ENCODE results near the gene PIEZO2. TPM values are rescaled to one million over a fixed set of nuclear protein-coding genes. Genes with fewer than 3 reads are reported as not detected.

PIEZO2 gene
- total RNA-seq, 1 experiment from 2014 or later = 5.5 TPM

GRCh38 chr18:10760986-10761385 lies 388.4 kb downstream of the PIEZO2 start:
- no peak overlapping the region for H3K27ac ChIP-seq
- no peaks in the 10 kb centered on the region for H3K27me3 ChIP-seq (replicated peaks)
- no peak for DNase-seq (ENCODE audit: low read depth in 1 of 2, low spot score in 2 of 2)
- no peaks in the 10 kb centered on the region for H3K36me3 ChIP-seq
- H3K4me3 ChIP-seq = no peak overlapping the region
- no peaks in the 10 kb centered on the region for H3K4me1 ChIP-seq (replicated peaks)
- no peaks in the 10 kb centered on the region for H3K9me3 ChIP-seq (replicated peaks)

- Histone ChIP-seq H3K4me1 (replicated peaks) (no peaks in the 10 kb centered on the region), H3K27ac (no peak overlapping the region), H3K36me3 (no peaks in the 10 kb centered on the region), H3K4me3 (no peak overlapping the region), H3K27me3 (replicated peaks) (no peaks in the 10 kb centered on the region), H3K9me3 (replicated peaks) (no peaks in the 10 kb centered on the region)
- no peak for DNase-seq (ENCODE audit: low read depth in 1 of 2, low spot score in 2 of 2)
These were observed 390.1 kb downstream of the PIEZO2 start for GRCh38 chr18:10759241-10759640.

GRCh38 chr18:10757946-10758345 lies 391.4 kb downstream of the PIEZO2 start:
- H3K9me3 ChIP-seq (replicated peaks) = no peaks in the 10 kb centered on the region
- H3K27me3 ChIP-seq (replicated peaks) = no peaks in the 10 kb centered on the region
- no peaks in the 10 kb centered on the region for H3K36me3 ChIP-seq
- no peak for DNase-seq (ENCODE audit: low read depth in 1 of 2, low spot score in 2 of 2)
- no peaks in the 10 kb centered on the region for H3K4me1 ChIP-seq (replicated peaks)
- H3K27ac ChIP-seq = no peak overlapping the region
- no peak overlapping the region for H3K4me3 ChIP-seq

DNA sequence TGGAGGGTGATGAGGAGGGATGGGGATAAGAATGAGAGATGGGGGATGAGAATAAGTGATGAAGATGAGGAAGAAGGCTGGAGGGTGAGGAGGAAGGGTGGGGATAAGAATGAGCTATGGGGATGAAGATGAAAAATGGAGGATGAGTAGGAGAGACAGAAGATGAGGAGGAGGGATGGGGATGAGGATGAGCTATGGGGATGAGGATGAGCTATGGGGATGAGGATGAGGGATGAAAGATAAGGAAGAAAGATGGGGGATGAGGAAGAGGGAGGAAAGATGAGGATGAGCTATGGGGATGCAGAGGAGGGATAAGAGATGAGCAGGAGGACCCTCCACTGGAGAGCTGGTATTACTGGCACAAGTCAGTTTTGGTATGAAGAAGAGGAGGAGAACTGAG lies 392.0 kb downstream of the PIEZO2 start:
- no peak for DNase-seq (ENCODE audit: low read depth in 1 of 2, low spot score in 2 of 2)

DNA sequence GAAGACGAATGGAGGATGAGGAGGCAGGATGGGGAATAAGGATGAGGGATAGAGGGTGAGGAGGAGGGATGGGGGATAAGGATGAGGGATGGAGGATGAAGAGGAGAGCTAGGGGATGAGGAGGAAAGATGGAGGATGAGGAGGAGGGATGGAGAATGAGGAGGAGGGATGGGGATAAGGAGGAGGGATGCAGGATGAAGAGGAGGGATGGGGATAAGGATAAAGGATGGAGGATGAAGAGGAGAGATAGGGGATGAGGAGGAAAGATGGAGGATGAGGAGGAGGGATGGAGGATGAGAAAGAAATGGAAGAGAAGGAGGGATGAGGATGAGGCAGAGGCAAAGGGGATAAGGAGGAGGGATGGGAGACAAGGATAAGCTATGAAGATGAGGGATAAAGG lies 393.5 kb downstream of the PIEZO2 start:
- H3K27me3 ChIP-seq (replicated peaks) = no peaks in the 10 kb centered on the region
- H3K36me3 ChIP-seq = no peaks in the 10 kb centered on the region
- H3K27ac ChIP-seq = no peak overlapping the region
- DNase-seq (ENCODE audit: low read depth in 1 of 2, low spot score in 2 of 2) = no peak
- no peak overlapping the region for H3K4me3 ChIP-seq
- H3K4me1 ChIP-seq (replicated peaks) = no peaks in the 10 kb centered on the region
- no peaks in the 10 kb centered on the region for H3K9me3 ChIP-seq (replicated peaks)

More for the DNA sequence above, 392.0 kb downstream of the PIEZO2 start:
- no peaks in the 10 kb centered on the region for H3K9me3 ChIP-seq (replicated peaks)
- no peaks in the 10 kb centered on the region for H3K4me1 ChIP-seq (replicated peaks)
- H3K36me3 ChIP-seq = no peaks in the 10 kb centered on the region
- no peak overlapping the region for H3K27ac ChIP-seq
- H3K27me3 ChIP-seq (replicated peaks) = no peaks in the 10 kb centered on the region
- no peak overlapping the region for H3K4me3 ChIP-seq

GRCh38 chr18:10754128-10754527 lies 395.2 kb downstream of the PIEZO2 start:
- Histone ChIP-seq H3K36me3 (no peaks in the 10 kb centered on the region), H3K27ac (no peak overlapping the region), H3K4me3 (no peak overlapping the region), H3K4me1 (replicated peaks) (no peaks in the 10 kb centered on the region), H3K9me3 (replicated peaks) (no peaks in the 10 kb centered on the region), H3K27me3 (replicated peaks) (no peaks in the 10 kb centered on the region)
- DNase-seq (ENCODE audit: low read depth in 1 of 2, low spot score in 2 of 2) = no peak

DNA sequence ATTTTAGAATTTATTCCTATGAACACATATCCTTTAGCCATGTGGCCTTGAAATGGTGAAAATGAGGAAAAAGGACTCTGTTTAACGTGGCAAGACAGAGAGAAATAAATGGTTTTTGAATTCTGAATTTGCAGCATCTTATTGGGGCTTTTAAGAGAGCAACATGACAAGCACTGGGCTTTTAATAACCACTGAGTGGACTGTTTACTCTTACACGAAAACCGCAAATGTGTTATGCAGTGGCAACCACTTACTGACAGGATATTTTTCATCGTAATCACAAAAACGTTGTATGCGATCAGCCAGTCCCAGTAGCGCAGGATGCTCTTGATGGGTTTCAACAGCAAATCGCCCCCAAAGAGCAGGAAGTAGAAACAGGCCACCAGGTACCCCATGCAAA lies 397.0 kb downstream of the PIEZO2 start:
- Histone ChIP-seq H3K27ac (no peak overlapping the region), H3K9me3 (replicated peaks) (no peaks in the 10 kb centered on the region), H3K27me3 (replicated peaks) (no peaks in the 10 kb centered on the region), H3K36me3 (no peaks in the 10 kb centered on the region), H3K4me1 (replicated peaks) (peaks cover 8% of the 10 kb centered on the region), H3K4me3 (no peak overlapping the region)
- no peak for DNase-seq (ENCODE audit: low read depth in 1 of 2, low spot score in 2 of 2)

DNA sequence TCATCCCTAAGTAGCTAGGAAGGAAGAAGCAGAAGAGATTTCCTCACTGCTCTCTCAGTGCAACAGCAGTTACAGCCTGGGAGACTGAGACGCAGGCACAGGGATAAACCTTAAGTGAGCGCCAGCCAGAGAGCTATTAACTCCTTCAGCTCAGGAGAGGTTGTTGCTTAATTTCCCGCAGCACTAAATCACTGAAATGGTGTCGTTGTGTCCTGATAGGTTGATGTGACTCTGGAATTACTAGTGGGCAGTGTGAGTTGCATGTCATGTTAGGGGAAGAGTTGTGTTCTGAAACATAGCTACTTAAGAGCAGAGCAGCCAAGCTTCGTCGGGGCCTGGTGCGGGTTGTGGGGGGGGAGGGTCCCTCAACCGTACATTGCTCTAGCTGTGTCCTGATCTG lies 397.7 kb downstream of the PIEZO2 start:
- H3K36me3 ChIP-seq = no peaks in the 10 kb centered on the region
- no peaks in the 10 kb centered on the region for H3K27me3 ChIP-seq (replicated peaks)
- no peak for DNase-seq (ENCODE audit: low read depth in 1 of 2, low spot score in 2 of 2)
- no peak overlapping the region for H3K27ac ChIP-seq
- peaks cover 8% of the 10 kb centered on the region for H3K4me1 ChIP-seq (replicated peaks)
- no peaks in the 10 kb centered on the region for H3K9me3 ChIP-seq (replicated peaks)
- no peak overlapping the region for H3K4me3 ChIP-seq

- DNase-seq (ENCODE audit: low read depth in 1 of 2, low spot score in 2 of 2) = no peak
- no peak overlapping the region for H3K27ac ChIP-seq
- peaks cover 8% of the 10 kb centered on the region for H3K4me1 ChIP-seq (replicated peaks)
- H3K9me3 ChIP-seq (replicated peaks) = no peaks in the 10 kb centered on the region
- no peaks in the 10 kb centered on the region for H3K36me3 ChIP-seq
- no peaks in the 10 kb centered on the region for H3K27me3 ChIP-seq (replicated peaks)
- H3K4me3 ChIP-seq = no peak overlapping the region
These were observed 399.0 kb downstream of the PIEZO2 start for GRCh38 chr18:10750191-10751035.

DNA sequence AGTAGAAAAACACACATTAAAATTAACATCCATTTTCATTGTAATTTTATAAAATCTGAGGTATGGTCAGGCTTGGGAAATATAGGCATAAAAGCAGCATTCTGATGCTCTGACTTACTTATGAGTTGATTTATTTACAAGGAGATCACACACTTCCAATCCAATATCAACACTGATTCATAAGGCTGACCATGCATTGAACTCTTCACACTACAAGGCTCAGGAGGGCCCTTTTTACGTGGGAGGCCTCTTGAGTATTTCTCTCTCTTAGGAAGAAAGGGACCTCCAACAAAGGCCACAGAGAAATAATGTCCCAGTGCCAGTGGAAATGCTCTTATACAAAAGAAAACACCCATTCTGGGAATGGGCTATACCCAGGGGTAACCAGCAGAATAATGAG lies 400.7 kb downstream of the PIEZO2 start:
- no peak overlapping the region for H3K4me3 ChIP-seq
- no peaks in the 10 kb centered on the region for H3K9me3 ChIP-seq (replicated peaks)
- H3K36me3 ChIP-seq = no peaks in the 10 kb centered on the region
- DNase-seq (ENCODE audit: low read depth in 1 of 2, low spot score in 2 of 2) = peak in 1 of 2 experiments; percentile 25
- peak overlapping the region; percentile 22; the same call in 1 of the 2 replicates for H3K27ac ChIP-seq
- peaks cover 8% of the 10 kb centered on the region for H3K4me1 ChIP-seq (replicated peaks)
- no peaks in the 10 kb centered on the region for H3K27me3 ChIP-seq (replicated peaks)

DNA sequence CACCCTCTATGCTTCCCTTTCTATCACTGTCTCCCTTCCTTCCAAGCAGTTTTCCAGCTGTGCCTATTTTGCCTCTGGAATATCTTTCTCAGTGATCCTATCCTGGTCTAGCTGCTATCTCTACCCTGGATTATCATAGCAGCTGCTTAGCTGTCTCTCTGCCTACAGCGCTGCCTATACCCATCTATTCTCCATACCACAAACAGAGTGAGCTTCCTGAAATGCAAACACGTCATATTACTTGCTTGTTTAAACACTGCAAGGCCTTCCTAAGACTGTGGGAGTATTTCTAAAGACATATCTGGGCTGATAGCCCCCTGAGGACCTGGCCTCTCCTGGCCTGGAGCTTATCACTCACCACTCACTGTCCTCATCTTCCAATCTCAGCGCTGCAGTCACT lies 403.4 kb downstream of the PIEZO2 start:
- no peak for DNase-seq (ENCODE audit: low read depth in 1 of 2, low spot score in 2 of 2)
- no peak overlapping the region for H3K4me3 ChIP-seq
- no peak overlapping the region for H3K27ac ChIP-seq
- no peaks in the 10 kb centered on the region for H3K27me3 ChIP-seq (replicated peaks)
- no peaks in the 10 kb centered on the region for H3K9me3 ChIP-seq (replicated peaks)
- no peaks in the 10 kb centered on the region for H3K36me3 ChIP-seq
- peaks cover 8% of the 10 kb centered on the region for H3K4me1 ChIP-seq (replicated peaks)

DNA sequence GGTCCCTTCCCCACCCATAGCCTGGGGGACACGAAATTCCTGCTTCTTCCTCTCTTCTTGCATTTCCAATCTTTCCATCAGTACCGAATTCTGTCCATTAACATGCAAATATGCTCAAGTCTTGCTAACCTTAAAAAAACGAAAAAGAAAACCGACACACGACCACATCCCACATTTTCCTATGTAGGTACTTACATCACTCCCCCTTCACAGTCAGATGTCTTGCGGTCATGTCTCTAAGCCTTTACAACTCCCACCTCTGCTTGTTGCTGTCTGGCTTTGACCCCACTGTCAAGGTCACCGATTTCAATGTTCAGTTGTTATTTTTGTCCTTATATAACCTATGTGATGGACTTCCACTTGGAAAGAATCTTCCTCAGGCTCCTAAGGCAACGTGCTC lies 404.1 kb downstream of the PIEZO2 start:
- Histone ChIP-seq H3K4me1 (replicated peaks) (peaks cover 8% of the 10 kb centered on the region), H3K27ac (no peak overlapping the region), H3K4me3 (no peak overlapping the region), H3K36me3 (no peaks in the 10 kb centered on the region), H3K9me3 (replicated peaks) (no peaks in the 10 kb centered on the region), H3K27me3 (replicated peaks) (no peaks in the 10 kb centered on the region)
- no peak for DNase-seq (ENCODE audit: low read depth in 1 of 2, low spot score in 2 of 2)

DNA sequence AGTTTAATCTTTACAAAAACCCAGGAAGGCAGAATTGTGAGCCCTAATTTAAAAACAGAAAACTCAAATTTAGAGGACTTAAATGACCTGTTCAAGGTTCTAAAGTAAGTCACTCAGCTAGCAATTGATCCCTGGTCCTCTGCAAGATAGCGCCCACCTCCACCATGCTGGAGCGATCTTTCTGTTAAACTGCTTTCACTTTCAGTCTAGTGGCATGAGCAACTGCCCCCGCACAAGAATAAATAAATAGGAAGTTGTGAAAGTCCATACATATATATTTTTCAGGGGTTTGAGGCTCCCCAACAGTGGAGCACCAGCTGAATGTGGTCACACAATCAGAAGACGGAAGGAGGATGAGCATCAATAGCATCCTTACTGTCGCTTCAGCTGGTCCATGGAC lies 405.6 kb downstream of the PIEZO2 start:
- no peaks in the 10 kb centered on the region for H3K9me3 ChIP-seq (replicated peaks)
- H3K36me3 ChIP-seq = no peaks in the 10 kb centered on the region
- no peak overlapping the region for H3K27ac ChIP-seq
- no peaks in the 10 kb centered on the region for H3K27me3 ChIP-seq (replicated peaks)
- H3K4me1 ChIP-seq (replicated peaks) = peaks cover 7% of the 10 kb centered on the region
- no peak overlapping the region for H3K4me3 ChIP-seq
- DNase-seq (ENCODE audit: low read depth in 1 of 2, low spot score in 2 of 2) = no peak

DNA sequence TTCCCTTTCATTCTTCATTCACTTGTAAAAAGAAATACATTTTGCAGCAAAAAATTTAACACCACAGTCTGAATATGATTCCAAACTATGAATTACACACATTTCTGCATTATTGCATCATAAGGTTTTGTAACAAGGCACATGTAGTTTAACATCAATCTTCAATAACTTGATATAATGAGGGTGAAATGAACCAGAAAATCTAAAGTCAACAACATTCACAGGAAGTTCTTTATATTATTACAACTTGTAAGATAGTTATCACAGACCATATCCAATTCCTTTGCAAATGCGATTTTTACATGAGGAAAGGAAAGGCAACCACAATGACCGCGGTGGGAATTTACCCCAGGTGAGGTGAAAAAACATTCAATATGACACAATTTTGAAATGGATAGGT lies 410.2 kb downstream of the PIEZO2 start:
- no peak overlapping the region for H3K4me3 ChIP-seq
- no peaks in the 10 kb centered on the region for H3K36me3 ChIP-seq
- no peaks in the 10 kb centered on the region for H3K4me1 ChIP-seq (replicated peaks)
- H3K27me3 ChIP-seq (replicated peaks) = 0 out of 2 replicates have a peak, but pooled peaks cover 2% of the 10 kb centered on the region
- H3K27ac ChIP-seq = no peak overlapping the region
- H3K9me3 ChIP-seq (replicated peaks) = no peaks in the 10 kb centered on the region
- DNase-seq (ENCODE audit: low read depth in 1 of 2, low spot score in 2 of 2) = no peak

GRCh38 chr18:10736984-10737383 lies 412.4 kb downstream of the PIEZO2 start:
- Histone ChIP-seq H3K36me3 (no peaks in the 10 kb centered on the region), H3K4me1 (replicated peaks) (no peaks in the 10 kb centered on the region), H3K27ac (no peak overlapping the region), H3K27me3 (replicated peaks) (0 out of 2 replicates have a peak, but pooled peaks cover 2% of the 10 kb centered on the region), H3K4me3 (no peak overlapping the region), H3K9me3 (replicated peaks) (no peaks in the 10 kb centered on the region)
- no peak for DNase-seq (ENCODE audit: low read depth in 1 of 2, low spot score in 2 of 2)
